Fibroblast of villous mesenchyme (primary cell): ENCODE results near the gene RASGRF2. TPM values are rescaled to one million over a fixed set of nuclear protein-coding genes. Genes with fewer than 3 reads are reported as not detected.
A peak's percentile ranks its signal among the peaks of the same experiment; 100 is the strongest.

ENCODE experiments used
- DNase-seq: peaks from one replicate; pipeline ENCODE4 v3.0.0-alpha.2; 2010; ENCODE audit warnings: low read depth
- H3K4me3 ChIP-seq: 2 replicates; pipeline ENCODE4 v1.5.1; 2011; ENCODE audit warnings: low read depth, mild to moderate bottlenecking, low read length
- CTCF ChIP-seq: IDR thresholded peaks from 2 replicates; pipeline ENCODE4 v1.5.1; 2012; ENCODE audit warnings: low read depth, mild to moderate bottlenecking, low read length; ENCODE audit not compliant: insufficient read depth
- total RNA-seq: library from RNA; depleted of rRNA; stranded (reverse); fragments of >200 nt; gene quantifications from 2 replicates; pipeline ENCODE4 v1.2.3, GENCODE V29; 2012

Gene RASGRF2
- total RNA-seq, 1 donor = 3.9 TPM

DNA sequence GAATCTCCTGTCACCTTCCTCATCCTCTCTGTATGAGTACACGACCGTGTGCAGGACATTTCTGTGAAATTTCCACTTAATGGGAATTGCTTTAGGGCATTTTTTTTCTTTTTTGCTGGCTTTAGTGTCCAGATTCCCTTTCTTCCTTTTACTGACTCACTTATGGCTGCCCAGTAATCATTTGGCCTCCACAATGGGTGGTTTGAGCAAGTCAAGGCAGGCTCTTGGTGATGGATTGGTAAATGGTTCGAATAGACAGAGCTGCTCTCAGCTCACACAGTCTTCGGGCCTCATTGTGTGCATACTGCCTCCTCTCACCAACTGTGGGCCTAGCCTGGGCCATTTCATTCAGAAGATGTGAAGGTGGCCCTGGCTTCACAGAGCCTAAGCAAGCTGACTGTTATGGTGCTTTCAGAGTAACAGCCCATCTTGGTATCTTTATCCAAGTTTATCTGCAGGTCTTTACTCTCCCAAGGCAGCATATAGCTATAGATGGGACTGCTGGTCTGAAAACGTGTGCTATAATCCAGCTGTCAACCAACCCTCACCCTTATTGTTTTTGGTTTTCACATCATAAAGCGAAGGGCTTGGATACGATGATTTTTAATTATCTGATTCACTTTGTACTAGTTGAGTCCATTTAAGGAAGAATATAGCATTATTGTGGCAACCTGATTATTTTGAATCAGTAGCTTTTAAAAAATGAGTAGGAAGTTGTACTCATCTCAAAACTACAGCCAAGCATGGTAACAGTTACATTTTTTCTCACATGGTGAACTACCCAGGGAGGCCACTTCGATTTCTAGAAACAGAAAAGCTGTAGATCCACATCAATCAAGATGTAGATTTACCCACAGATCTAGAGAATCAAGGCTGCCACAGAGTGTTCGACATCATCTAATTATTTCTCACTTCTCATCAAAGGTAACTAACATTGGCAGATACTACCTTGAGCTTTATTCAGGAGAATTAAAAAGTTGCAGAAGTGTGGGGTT lies 222.5 kb downstream of the RASGRF2 start:
- TF ChIP-seq CTCF = no peak
- no peak for DNase-seq
- H3K4me3 ChIP-seq = no peak overlapping the region

DNA sequence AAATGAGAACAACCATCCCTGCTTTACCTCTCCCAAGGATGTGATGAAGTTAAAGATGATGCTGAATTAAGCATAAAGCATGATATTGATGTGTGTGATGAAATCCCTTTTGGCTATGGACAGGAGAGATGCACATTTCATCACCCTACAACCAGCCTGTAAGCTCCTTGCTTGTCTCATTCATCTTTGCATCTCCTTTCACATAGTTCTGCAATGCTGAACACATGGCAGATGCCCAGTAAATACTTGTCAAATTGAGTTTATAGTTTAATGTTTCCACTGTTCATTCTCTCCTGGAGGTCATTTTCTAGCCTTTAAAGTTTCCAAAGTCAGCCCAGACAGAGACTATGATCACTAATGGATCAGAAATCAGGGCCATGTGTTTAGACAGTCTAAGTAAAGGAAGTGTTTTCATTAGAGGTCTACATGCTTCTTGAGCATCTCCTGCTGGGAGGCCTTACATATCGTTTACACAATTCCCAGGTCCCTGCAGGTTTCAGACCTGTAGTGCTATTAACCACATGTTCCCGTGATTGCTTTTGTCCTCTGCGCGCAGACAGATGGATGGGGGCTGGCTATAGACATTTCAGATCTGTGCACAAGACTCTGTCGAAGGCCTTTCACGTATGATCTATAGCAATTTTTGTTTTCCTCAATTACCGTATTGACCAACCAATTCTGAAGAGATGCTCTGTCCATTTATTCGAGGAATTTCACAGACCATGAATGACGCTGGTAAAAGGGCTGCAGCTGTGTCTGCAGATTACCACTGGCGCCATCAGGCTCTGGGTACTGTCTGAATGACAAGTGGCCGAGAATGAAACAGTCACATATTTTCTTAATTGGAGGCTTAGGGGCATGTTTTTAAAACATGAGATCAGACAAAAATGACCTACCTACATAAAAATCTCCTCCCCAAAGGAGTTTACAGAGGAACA lies 223.9 kb downstream of the RASGRF2 start:
- no peak overlapping the region for H3K4me3 ChIP-seq
- no peak for TF ChIP-seq CTCF
- DNase-seq = no peak

DNA sequence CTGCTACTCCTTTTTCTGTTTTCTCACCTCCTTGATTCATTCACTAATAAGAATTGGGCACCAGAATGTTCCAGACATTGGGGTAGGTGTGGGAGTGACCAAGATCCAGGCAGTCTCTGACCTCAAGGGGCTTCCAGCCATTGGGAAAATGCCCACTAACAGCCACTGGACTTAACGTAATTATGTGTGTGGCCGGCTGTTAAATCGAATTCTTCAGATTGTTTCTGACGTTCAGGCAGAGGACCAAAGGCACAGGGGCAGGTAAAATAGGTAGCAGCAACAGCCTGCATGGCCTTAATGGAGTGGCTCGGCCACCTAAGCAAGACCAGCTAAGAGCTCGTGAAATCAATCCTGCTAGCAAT lies 224.6 kb downstream of the RASGRF2 start:
- no peak for TF ChIP-seq CTCF
- no peak overlapping the region for H3K4me3 ChIP-seq
- no peak for DNase-seq

- DNase-seq = no peak
- TF ChIP-seq CTCF = no peak
- H3K4me3 ChIP-seq = no peak overlapping the region
Observed at GRCh38 chr5:81187885-81188284, 227.7 kb downstream of the RASGRF2 start.

DNA sequence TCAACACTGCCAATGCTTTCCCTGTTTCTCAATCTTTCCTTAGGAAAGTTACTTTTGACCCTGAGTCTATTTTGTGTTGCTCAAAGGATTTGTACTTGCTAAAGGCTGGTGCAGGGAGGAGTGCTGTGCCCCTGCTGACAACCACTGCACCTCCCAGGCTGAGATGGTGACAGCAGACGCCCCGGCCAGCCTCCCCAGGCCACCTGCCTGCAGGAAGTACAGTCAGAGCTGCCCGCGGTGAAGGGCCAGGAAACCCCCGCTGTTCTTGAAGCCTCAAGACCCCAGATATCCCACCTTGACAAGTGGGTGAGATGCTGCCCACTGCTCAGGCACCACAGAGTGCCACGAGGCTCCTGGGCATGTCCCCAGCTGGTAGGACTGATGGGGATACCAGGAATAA lies 228.8 kb downstream of the RASGRF2 start:
- DNase-seq = no peak
- no peak for TF ChIP-seq CTCF
- H3K4me3 ChIP-seq = no peak overlapping the region

DNA sequence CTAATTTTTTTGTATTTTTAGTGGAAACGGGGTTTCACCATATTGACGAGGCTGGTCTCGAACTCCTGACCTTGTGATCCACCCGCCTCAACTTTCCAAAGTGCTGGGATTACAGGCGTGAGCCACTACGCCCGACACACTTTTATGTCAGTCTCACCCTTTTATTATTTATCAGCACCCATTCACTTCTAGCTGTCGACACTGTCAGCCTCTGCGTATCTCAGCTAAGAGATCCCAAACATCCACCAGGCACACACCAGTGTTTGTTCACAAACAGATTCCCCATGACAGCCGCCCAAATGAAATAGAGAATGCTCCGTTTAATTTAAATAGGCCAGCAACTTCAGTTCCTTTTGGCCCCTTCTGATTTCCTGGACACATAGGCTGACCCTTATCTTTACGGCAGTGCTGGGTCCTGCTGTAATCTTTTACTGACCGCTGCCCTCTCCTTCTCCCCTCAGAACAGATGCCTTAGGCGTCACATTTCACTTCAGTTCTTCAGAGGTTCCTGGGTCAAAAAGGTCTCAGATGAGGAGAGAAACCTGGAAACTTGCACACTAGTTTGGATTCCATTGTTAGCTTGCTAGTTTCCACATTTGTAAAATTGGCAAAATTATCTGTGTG lies 229.8 kb downstream of the RASGRF2 start:
- DNase-seq = peak; percentile 38
- TF ChIP-seq CTCF = no peak
- no peak overlapping the region for H3K4me3 ChIP-seq
